ENCODE results near the gene NEU4. TPM values are rescaled to one million over a fixed set of nuclear protein-coding genes. Genes with fewer than 3 reads are reported as not detected.
"Not testable (repeated sequence)": the region's sequence is repeated elsewhere in the genome, so short reads cannot be mapped to it uniquely, and the experiment has no call there.

NEU4 gene
- total RNA-seq, 1 donor, result not detected

DNA sequence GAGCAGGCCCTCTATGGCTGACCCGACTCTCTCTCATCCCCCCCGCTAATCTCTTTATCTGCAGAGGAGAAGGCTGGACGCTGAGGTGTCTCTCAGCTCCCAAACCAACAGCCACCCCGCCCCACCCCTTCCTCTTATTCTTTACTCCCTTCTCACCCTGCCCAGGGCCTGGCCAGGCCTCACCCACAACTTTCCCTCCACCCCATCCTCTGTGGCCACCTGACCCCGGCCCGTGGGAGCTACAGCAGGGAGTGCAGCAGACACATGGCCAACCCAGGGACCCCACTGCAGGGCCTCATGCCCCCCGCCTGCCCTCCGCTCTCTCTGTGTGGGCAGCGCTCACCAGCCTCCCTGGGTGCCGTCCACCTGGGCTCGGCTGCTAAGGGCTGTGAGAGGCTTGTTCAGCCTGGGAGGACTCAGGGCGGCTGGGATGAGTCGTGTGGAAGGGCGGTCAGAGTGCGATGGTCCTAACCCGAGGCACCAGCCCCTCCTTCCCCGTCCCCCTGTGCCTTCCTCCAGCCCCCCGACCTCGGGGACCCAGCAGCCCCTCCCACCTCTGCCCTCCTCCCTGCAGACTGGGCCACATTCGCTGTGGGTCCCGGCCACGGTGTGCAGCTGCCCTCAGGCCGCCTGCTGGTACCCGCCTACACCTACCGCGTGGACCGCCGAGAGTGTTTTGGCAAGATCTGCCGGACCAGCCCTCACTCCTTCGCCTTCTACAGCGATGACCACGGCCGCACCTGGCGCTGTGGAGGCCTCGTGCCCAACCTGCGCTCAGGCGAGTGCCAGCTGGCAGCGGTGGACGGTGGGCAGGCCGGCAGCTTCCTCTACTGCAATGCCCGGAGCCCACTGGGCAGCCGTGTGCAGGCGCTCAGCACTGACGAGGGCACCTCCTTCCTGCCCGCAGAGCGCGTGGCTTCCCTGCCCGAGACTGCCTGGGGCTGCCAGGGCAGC lies 6.8 kb downstream of the NEU4 start:
- Histone ChIP-seq H3K27me3 (ENCODE audit: insufficient read depth, low read length) (no peaks in the 10 kb centered on the region), H2AFZ (ENCODE audit: low read length) (no peak overlapping the region), H3K27ac (ENCODE audit: low read depth, low read length) (no peak overlapping the region), H3K4me3 (ENCODE audit: insufficient read depth, low read length) (no peak overlapping the region), H3K79me2 (ENCODE audit: insufficient read depth, low read length) (no peaks in the 10 kb centered on the region), H4K20me1 (ENCODE audit: insufficient read depth, low read length) (no peaks in the 10 kb centered on the region), H3K4me1 (ENCODE audit: insufficient read depth, low read length) (no peaks in the 10 kb centered on the region), H3K4me2 (ENCODE audit: insufficient read depth, low read length) (no peak overlapping the region), H3K9me3 (ENCODE audit: low read depth, low read length) (no peaks in the 10 kb centered on the region), H3K36me3 (ENCODE audit: insufficient read depth, low read length) (no peaks in the 10 kb centered on the region)
- peak; percentile 80 for DNase-seq (ENCODE audit: insufficient read length, low spot score, missing footprints)
- TF ChIP-seq, protein P1, sequence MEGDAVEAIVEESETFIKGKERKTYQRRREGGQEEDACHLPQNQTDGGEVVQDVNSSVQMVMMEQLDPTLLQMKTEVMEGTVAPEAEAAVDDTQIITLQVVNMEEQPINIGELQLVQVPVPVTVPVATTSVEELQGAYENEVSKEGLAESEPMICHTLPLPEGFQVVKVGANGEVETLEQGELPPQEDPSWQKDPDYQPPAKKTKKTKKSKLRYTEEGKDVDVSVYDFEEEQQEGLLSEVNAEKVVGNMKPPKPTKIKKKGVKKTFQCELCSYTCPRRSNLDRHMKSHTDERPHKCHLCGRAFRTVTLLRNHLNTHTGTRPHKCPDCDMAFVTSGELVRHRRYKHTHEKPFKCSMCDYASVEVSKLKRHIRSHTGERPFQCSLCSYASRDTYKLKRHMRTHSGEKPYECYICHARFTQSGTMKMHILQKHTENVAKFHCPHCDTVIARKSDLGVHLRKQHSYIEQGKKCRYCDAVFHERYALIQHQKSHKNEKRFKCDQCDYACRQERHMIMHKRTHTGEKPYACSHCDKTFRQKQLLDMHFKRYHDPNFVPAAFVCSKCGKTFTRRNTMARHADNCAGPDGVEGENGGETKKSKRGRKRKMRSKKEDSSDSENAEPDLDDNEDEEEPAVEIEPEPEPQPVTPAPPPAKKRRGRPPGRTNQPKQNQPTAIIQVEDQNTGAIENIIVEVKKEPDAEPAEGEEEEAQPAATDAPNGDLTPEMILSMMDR (IDR thresholded peaks at IDR 0.05; ENCODE audit: extremely low read depth, low read depth, low read length), result no peak

DNA sequence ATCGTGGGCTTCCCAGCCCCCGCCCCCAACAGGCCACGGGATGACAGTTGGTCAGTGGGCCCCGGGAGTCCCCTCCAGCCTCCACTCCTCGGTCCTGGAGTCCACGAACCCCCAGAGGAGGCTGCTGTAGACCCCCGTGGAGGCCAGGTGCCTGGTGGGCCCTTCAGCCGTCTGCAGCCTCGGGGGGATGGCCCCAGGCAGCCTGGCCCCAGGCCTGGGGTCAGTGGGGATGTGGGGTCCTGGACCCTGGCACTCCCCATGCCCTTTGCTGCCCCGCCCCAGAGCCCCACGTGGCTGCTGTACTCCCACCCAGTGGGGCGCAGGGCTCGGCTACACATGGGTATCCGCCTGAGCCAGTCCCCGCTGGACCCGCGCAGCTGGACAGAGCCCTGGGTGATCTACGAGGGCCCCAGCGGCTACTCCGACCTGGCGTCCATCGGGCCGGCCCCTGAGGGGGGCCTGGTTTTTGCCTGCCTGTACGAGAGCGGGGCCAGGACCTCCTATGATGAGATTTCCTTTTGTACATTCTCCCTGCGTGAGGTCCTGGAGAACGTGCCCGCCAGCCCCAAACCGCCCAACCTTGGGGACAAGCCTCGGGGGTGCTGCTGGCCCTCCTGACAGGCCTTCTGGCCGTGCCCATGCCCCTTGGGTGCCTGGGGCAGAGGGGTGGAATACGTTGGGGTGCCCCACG lies 7.6 kb downstream of the NEU4 start:
- Histone ChIP-seq H3K79me2 (ENCODE audit: insufficient read depth, low read length) (no peaks in the 10 kb centered on the region), H3K4me2 (ENCODE audit: insufficient read depth, low read length) (no peak overlapping the region), H4K20me1 (ENCODE audit: insufficient read depth, low read length) (no peaks in the 10 kb centered on the region), H3K27me3 (ENCODE audit: insufficient read depth, low read length) (no peaks in the 10 kb centered on the region), H3K4me1 (ENCODE audit: insufficient read depth, low read length) (no peaks in the 10 kb centered on the region), H2AFZ (ENCODE audit: low read length) (no peak overlapping the region), H3K27ac (ENCODE audit: low read depth, low read length) (no peak overlapping the region), H3K9me3 (ENCODE audit: low read depth, low read length) (no peaks in the 10 kb centered on the region), H3K36me3 (ENCODE audit: insufficient read depth, low read length) (no peaks in the 10 kb centered on the region), H3K4me3 (ENCODE audit: insufficient read depth, low read length) (no peak overlapping the region)
- DNase-seq (ENCODE audit: insufficient read length, low spot score, missing footprints), result peak; percentile 88
- TF ChIP-seq, protein P1 (IDR thresholded peaks at IDR 0.05; ENCODE audit: extremely low read depth, low read depth, low read length), result no peak

DNA sequence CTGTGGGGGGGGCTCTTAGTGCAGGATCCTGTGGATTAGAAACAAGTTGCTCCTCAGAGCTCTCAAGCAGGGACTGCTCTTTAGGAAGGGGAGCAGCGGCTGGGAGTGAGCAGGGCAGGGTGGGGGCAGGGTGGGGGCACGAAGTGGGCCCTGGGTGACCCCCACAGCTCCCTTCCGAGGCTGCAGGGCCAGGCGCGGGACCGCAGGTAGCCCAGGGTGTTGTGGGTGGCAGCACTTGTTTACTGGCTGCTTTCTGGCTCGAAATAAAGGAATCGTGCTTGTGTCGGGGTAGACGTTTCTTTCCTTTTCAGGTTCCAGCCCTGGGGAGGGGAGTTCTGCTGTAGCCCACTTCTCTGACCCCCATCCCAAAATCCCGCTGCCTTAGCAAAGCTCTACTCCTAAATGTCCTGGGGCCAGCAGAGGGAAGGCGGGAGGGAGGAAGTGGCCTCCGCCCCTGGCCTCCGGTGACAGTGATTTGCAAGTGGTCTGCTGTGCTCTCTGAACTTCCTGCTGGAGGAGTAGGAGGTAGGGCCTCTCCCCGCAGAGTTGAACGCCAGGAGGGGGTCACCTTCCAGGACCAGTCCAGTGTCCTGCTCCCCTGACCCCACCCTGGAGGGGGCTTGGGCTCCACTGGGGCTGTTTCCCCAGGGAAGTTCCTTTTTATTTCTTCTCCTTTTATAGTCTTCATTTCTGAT lies 8.3 kb downstream of the NEU4 start:
- no peak overlapping the region for H3K4me3 ChIP-seq (ENCODE audit: insufficient read depth, low read length)
- no peaks in the 10 kb centered on the region for H3K4me1 ChIP-seq (ENCODE audit: insufficient read depth, low read length)
- no peaks in the 10 kb centered on the region for H3K27me3 ChIP-seq (ENCODE audit: insufficient read depth, low read length)
- TF ChIP-seq, protein P1 (IDR thresholded peaks at IDR 0.05; ENCODE audit: extremely low read depth, low read depth, low read length), result no peak
- H4K20me1 ChIP-seq (ENCODE audit: insufficient read depth, low read length), result no peaks in the 10 kb centered on the region
- no peak overlapping the region for H3K4me2 ChIP-seq (ENCODE audit: insufficient read depth, low read length)
- no peak overlapping the region for H3K27ac ChIP-seq (ENCODE audit: low read depth, low read length)
- H3K36me3 ChIP-seq (ENCODE audit: insufficient read depth, low read length), result no peaks in the 10 kb centered on the region
- H2AFZ ChIP-seq (ENCODE audit: low read length), result no peak overlapping the region
- H3K9me3 ChIP-seq (ENCODE audit: low read depth, low read length), result no peaks in the 10 kb centered on the region
- peak; percentile 79 for DNase-seq (ENCODE audit: insufficient read length, low spot score, missing footprints)
- H3K79me2 ChIP-seq (ENCODE audit: insufficient read depth, low read length), result no peaks in the 10 kb centered on the region

DNA sequence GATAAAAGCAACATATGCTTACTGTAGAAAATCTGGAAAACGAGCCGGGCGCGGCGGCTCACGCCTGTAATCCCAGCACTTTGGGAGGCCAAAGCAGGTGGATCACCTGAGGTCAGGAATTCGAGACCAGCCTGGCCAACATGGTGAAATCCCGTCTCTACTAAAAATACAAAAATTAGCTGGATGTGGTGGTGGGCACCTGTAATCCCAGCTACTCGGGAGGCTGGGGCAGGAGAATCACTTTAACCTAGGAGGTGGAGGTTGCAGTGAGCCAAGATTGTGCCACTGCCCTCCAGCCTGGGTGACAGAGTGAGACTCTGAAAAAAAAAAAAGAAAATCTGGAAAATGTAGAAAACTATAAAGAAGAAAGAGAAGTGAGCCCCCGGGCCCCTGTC lies 8.8 kb downstream of the NEU4 start:
- not testable (repeated sequence) for H3K9me3 ChIP-seq (ENCODE audit: low read depth, low read length); H2AFZ ChIP-seq (ENCODE audit: low read length); H3K4me2 ChIP-seq (ENCODE audit: insufficient read depth, low read length); H3K27ac ChIP-seq (ENCODE audit: low read depth, low read length); H3K4me3 ChIP-seq (ENCODE audit: insufficient read depth, low read length); H3K4me1 ChIP-seq (ENCODE audit: insufficient read depth, low read length); H4K20me1 ChIP-seq (ENCODE audit: insufficient read depth, low read length); H3K36me3 ChIP-seq (ENCODE audit: insufficient read depth, low read length); H3K27me3 ChIP-seq (ENCODE audit: insufficient read depth, low read length); DNase-seq (ENCODE audit: insufficient read length, low spot score, missing footprints); H3K79me2 ChIP-seq (ENCODE audit: insufficient read depth, low read length)

Data from osteoblast (primary cell).